Endodermal cell (in vitro differentiated cells): Measurements from ENCODE around the gene NAA30. TPM values are rescaled to one million over a fixed set of nuclear protein-coding genes. Genes with fewer than 3 reads are reported as not detected.

ENCODE experiments used
- DNase-seq: peaks from one replicate; pipeline ENCODE4 v3.0.0-alpha.2; 2017
- H3K27ac ChIP-seq: 2 replicates; pipeline ENCODE4 v1.5.1; 2013; ENCODE audit warnings: mild to moderate bottlenecking, low read depth, low read length, moderate library complexity
- H3K27me3 ChIP-seq: 2 replicates; pipeline ENCODE4 v1.6.1; 2013; ENCODE audit warnings: mild to moderate bottlenecking, low read length, moderate library complexity; ENCODE audit not compliant: insufficient read depth, control insufficient read depth, poor library complexity, severe bottlenecking
- H3K36me3 ChIP-seq: 2 replicates; pipeline ENCODE4 v1.7.0; 2013; ENCODE audit warnings: mild to moderate bottlenecking, low read length, moderate library complexity; ENCODE audit not compliant: control insufficient read depth, insufficient read depth
- H3K4me1 ChIP-seq: one replicate; pipeline ENCODE4 v1.7.0; 2013; ENCODE audit warnings: low read length; ENCODE audit not compliant: control insufficient read depth, insufficient read depth
- H3K4me3 ChIP-seq: 2 replicates; pipeline ENCODE4 v1.5.1; 2013; ENCODE audit warnings: mild to moderate bottlenecking, low read length, moderate library complexity
- H3K9ac ChIP-seq: 2 replicates; pipeline ENCODE4 v1.6.1; 2013; ENCODE audit warnings: mild to moderate bottlenecking, low read length, moderate library complexity; ENCODE audit not compliant: poor library complexity, severe bottlenecking; ENCODE audit errors: extremely low read depth
- H3K9me3 ChIP-seq: 2 replicates; pipeline ENCODE4 v1.6.1; 2013; ENCODE audit warnings: mild to moderate bottlenecking, low read length, moderate library complexity; ENCODE audit not compliant: control insufficient read depth
- H3K27ac Mint-ChIP-seq: 2 replicates; pipeline ENCODE4 v1.8.0; 2020; ENCODE audit warnings: mixed read lengths
- H3K27me3 Mint-ChIP-seq: 2 replicates; pipeline ENCODE4 v1.8.0; 2021; ENCODE audit warnings: mild to moderate bottlenecking, mixed read lengths; ENCODE audit not compliant: insufficient read depth
- H3K36me3 Mint-ChIP-seq: 2 replicates; pipeline ENCODE4 v1.8.0; 2020; ENCODE audit warnings: low read depth, mixed read lengths
- H3K4me1 Mint-ChIP-seq: 2 replicates; pipeline ENCODE4 v1.8.0; 2020; ENCODE audit warnings: mixed read lengths
- H3K4me3 Mint-ChIP-seq: 2 replicates; pipeline ENCODE4 v1.8.0; 2020; ENCODE audit warnings: mild to moderate bottlenecking, moderate library complexity, mixed read lengths
- H3K9me3 Mint-ChIP-seq: 2 replicates; pipeline ENCODE4 v1.8.0; 2020; ENCODE audit warnings: mild to moderate bottlenecking, mixed read lengths
- WGBS, 2 experiments: methylation state at CpG; one replicate each; pipeline versions ENCODE4 v1.1.5 to v1.1.7; 2013; ENCODE audit warnings: missing lambda C conversion rate in 2 of 2, mixed read lengths in 1 of 2; ENCODE audit not compliant: insufficient coverage in 1 of 2, insufficient read length in 1 of 2; 5-methylcytosine and 5-hydroxymethylcytosine counted together
- total RNA-seq, 2 donors: library from RNA; stranded (reverse); fragmentation: NEBNext Ultra II Directional in 1 of 2; extraction: Animal tissue kit (Norgen Biotek cat#: 25700) in 1 of 2; gene quantifications; 2 replicates in 1 of 2; 3 replicates in 1 of 2; pipeline ENCODE4 v1.2.1, GENCODE V29; 2021
- TF ChIP-seq, protein P1 (sequence below): fragments of 200-600 bp; sonication (generic); conservative IDR thresholded peaks from 2 replicates; pipeline ENCODE4 v1.5.0; 2021; ENCODE audit warnings: antibody characterized with exemption, mild to moderate bottlenecking

Gene NAA30
- total RNA-seq, 2 donors from 2014 or later = 23.0 to 26.0 TPM

DNA sequence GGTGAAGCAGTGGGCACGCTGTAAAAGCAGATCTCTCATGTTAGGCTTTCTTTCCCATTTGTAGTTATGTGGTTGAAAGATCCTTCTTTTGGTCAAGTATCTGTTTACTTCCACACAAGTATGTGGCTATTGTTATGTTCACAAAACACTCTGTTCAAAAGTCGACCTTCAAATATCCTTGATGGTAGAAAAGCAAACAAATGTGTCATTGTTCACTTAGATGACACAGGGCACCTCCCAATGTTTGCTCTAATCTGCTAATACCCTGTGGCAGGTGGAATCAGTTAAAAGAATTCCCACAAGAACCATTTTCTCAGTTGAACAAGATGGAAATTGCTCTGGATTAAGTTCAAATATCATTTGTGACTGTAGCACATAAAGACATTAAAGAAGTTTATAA, 43.6 kb upstream of the NAA30 start:
- Histone ChIP-seq H3K9ac (no peak overlapping the region), H3K4me1 (peaks cover 3% of the 10 kb centered on the region), H3K4me3 (no peak overlapping the region), H3K27ac (no peak overlapping the region), H3K9me3 (peaks cover 24% of the 10 kb centered on the region), H3K27me3 (no peaks in the 10 kb centered on the region), H3K36me3 (no peaks in the 10 kb centered on the region)
- Mint-ChIP-seq H3K4me3 (no peak overlapping the region), H3K9me3 (peaks cover 25% of the 10 kb centered on the region), H3K36me3 (no peaks in the 10 kb centered on the region), H3K4me1 (no peaks in the 10 kb centered on the region), H3K27ac (no peak overlapping the region), H3K27me3 (peaks cover 2% of the 10 kb centered on the region)
- 76% methylated on average over 2 of the region's 2 CpGs; no CpG with 5 or more reads in 1 of the 2 experiments for WGBS, 2 experiments
- TF ChIP-seq, protein P1, sequence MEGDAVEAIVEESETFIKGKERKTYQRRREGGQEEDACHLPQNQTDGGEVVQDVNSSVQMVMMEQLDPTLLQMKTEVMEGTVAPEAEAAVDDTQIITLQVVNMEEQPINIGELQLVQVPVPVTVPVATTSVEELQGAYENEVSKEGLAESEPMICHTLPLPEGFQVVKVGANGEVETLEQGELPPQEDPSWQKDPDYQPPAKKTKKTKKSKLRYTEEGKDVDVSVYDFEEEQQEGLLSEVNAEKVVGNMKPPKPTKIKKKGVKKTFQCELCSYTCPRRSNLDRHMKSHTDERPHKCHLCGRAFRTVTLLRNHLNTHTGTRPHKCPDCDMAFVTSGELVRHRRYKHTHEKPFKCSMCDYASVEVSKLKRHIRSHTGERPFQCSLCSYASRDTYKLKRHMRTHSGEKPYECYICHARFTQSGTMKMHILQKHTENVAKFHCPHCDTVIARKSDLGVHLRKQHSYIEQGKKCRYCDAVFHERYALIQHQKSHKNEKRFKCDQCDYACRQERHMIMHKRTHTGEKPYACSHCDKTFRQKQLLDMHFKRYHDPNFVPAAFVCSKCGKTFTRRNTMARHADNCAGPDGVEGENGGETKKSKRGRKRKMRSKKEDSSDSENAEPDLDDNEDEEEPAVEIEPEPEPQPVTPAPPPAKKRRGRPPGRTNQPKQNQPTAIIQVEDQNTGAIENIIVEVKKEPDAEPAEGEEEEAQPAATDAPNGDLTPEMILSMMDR = no peak
- DNase-seq = no peak

DNA sequence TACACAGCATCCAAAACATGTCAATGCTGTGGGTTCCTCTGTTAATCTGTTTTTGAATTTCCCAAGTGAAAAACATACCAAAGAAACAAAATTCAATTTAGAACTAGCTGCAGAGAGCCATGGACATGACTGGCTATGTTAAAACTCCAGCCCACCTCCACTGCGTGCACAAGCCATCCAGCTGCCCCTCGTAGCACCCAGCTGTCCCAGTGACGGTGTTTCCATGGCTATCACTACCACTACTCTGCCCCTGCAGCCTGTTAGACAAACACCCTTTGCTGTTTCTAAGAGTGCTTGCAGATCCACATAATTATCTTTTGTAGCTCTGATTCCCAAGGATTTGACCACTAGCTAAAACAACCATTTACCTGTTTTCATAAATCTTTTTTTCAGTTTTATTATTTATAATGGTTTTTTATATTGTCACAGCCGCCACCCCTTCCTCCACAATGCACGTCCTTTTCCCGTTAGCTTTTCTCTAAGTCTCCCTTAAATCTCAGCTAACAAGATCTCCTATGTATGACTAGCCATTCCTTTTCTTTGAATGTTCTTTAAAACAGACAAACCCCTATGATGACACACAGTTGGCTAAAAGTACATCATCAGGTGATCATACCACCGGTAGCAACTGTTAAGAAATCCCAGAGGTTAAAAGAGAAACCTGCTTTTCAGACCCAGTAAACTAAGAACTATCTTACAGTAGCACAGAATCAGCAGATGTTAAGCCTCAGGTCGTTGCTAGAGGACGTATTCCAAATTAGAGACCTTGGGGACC, 37.8 kb upstream of the NAA30 start:
- Mint-ChIP-seq H3K4me3 (no peak overlapping the region), H3K9me3 (peaks cover 2% of the 10 kb centered on the region), H3K4me1 (peaks cover 2% of the 10 kb centered on the region), H3K36me3 (no peaks in the 10 kb centered on the region), H3K27me3 (no peaks in the 10 kb centered on the region), H3K27ac (no peak overlapping the region)
- no peak overlapping the region for H3K4me3 ChIP-seq
- WGBS, 2 experiments = 83 to 86% methylated on average over 7 to 9 of the region's 9 CpGs
- H3K27me3 ChIP-seq = no peaks in the 10 kb centered on the region
- H3K9ac ChIP-seq = no peak overlapping the region
- TF ChIP-seq, protein P1 = no peak
- no peaks in the 10 kb centered on the region for H3K36me3 ChIP-seq
- peaks cover 9% of the 10 kb centered on the region for H3K9me3 ChIP-seq
- DNase-seq = no peak
- H3K27ac ChIP-seq = no peak overlapping the region
- H3K4me1 ChIP-seq = no peaks in the 10 kb centered on the region

DNA sequence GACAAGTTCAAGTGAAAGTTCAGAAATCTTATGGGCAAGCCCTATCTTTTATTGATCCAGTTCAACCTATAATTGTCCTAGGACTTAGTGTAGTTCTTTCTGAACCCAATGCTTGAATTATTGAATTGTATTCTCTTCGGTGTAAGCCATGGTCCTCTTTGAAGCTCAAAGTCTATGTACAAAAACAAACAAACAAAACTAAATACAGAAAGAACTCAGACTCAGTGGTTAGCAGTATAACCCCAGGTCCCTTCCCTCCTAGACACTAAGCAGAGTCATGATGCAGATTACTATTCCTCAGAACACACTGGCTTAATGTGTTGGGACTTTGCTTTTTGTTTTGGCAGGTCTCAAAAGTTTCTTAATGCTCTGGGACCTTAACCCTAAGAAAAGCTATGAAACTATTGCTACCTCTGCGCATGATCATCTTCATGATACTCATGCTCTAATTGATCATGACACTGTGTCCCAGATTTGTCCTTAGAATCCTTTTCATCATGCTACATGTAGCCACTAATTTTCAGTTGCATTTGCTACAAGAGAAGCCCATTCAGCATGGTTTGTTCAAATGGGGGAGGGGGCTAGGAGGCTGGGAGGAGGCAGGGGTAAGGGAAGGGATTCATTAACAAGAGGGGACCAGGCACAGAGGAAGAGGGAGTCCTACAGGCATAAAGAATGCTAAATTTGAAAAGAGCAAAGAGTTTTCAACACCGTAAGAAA, 35.1 kb upstream of the NAA30 start:
- Mint-ChIP-seq H3K27ac (no peak overlapping the region), H3K27me3 (no peaks in the 10 kb centered on the region), H3K36me3 (no peaks in the 10 kb centered on the region), H3K9me3 (no peaks in the 10 kb centered on the region), H3K4me3 (no peak overlapping the region), H3K4me1 (peaks cover 6% of the 10 kb centered on the region)
- H3K27ac ChIP-seq = no peak overlapping the region
- H3K9me3 ChIP-seq = no peaks in the 10 kb centered on the region
- H3K4me3 ChIP-seq = no peak overlapping the region
- peaks cover 4% of the 10 kb centered on the region for H3K4me1 ChIP-seq
- H3K9ac ChIP-seq = no peak overlapping the region
- TF ChIP-seq, protein P1 = no peak
- 70 to 78% methylated on average over 2 to 3 of the region's 3 CpGs for WGBS, 2 experiments
- DNase-seq = no peak
- H3K36me3 ChIP-seq = no peaks in the 10 kb centered on the region
- H3K27me3 ChIP-seq = no peaks in the 10 kb centered on the region
